HG03097 (cell line): Measurements from ENCODE around the gene OAS3.
"Not testable (repeated sequence)": the region's sequence is repeated elsewhere in the genome, so short reads cannot be mapped to it uniquely, and the experiment has no call there.

Experiments used
- ATAC-seq: cut with Tn5 transposase; IDR thresholded peaks from one replicate; pipeline ENCODE4 v1.9.1; 2021; ENCODE audit not compliant: unreplicated experiment, low FRiP score

OAS3 gene

DNA sequence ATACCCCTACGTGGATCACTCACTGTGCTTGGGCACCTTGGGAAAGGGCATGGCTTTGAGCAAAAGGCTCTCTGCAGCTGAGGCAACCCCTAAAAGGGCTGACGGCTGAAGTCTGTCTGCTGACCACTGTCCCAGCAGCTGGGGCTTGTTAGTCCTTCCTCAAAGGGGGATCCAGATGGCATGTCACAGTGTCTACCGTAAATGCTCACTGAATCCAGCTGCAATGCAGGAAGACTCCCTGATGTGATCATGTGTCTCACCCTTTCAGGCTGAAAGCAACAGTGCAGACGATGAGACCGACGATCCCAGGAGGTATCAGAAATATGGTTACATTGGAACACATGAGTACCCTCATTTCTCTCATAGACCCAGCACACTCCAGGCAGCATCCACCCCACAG lies 19.2 kb upstream of the OAS3 start:
- ATAC-seq = no peak

DNA sequence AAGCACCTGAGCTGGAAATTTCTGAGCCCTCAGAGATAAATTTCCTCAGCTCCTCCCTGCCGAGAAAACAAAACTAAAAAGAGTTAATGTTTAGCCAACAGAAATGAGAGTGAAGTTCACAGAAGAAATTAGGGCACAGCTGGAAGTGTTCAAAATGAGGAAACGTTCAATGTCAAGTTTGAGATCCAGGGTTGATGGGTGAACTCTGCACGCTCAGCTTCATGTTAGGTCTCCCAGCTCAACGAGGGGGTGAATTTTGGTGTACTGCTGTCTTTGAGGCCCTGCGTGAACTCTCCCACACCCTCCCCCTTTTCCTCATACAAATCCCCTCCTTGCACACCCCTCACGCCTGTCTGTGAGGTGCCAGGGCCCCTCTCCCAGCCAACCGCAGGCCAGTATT lies 13.3 kb upstream of the OAS3 start:
- ATAC-seq = peak; percentile 83

DNA sequence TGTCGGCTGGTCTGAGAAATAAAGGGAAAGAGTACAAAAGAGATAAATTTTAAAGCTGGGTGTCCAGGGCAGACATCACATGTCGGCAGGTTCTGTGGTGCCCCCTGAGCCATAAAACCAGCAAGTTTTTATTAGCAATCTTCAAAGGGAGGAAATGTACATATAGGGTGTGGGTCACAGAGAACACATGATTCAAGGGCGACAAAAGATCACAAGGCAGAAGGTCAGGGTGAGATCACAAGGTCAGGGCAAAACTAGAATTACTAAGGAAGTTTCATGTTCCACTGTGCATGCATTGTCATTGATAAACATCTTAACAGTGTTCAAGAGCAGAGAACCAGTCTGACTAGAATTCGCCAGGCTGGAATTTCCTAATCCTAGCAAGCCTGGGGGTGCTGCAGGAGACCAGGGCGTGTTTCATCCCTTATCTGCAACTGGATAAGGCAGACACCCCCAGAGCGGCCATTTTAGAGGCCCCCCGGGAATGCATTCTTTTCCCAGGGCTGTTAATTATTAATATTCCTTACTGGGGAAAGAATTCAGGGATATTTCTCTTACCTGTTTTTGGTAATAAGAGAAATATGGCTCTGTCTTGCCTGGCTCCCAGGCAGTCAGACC lies 11.7 kb upstream of the OAS3 start:
- ATAC-seq = not testable (repeated sequence)

DNA sequence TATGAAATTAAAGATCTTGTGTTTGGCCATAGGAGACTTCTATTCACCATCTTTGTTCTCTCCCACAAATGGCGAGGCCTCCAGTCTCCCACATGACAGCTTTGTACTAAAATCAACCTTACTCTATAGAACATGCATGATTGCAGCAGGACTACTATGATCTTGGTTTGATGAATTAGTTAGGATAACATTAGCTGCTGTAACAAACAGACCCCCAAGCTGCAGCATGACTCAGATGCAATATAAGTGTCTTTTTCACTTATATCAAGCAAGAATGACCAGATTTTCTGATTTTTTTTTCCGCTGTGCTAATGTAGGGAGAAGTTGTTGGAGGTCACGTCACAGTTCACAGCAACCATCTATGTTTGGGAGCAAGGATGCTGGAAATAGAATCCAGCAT lies 10.8 kb upstream of the OAS3 start:
- ATAC-seq = no peak

DNA sequence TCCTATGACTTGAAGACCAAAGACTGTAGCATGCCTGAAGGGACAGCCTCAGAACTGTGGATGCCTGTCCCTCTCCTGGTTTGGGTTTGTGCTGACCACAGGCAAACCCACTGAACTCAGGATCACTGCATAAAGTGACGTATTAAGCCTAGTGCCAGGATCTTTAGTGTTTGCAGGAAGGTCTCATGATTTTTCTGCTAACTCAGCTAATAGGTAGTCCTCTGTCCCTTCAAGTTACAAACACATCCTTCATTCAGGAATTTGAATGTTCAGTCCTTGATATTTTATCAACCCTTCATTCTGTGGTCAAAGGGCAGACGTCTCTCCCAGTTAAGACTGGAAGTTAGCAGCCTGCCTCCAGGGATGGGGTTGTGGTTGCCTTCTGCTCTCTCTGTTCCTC lies 10.3 kb upstream of the OAS3 start:
- no peak for ATAC-seq

DNA sequence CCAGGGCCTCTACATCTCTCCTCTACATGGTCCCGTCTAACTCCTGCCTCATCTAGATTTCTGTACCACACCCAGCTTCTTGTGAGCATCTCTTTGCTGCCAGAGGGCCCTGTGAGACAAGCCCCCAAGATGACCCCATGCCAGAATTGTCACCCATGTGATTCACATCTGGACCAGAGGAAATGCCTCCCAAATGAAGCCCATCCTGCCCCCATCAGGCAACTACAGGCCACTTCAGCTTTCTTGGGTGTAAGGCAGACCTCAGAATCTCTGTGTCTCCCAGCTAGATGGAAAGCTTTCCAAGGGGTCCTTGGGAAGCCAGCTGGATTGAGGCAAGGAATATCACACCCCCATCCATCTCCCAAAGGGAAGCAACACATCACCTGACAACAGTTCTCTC lies 9.3 kb upstream of the OAS3 start:
- no peak for ATAC-seq

DNA sequence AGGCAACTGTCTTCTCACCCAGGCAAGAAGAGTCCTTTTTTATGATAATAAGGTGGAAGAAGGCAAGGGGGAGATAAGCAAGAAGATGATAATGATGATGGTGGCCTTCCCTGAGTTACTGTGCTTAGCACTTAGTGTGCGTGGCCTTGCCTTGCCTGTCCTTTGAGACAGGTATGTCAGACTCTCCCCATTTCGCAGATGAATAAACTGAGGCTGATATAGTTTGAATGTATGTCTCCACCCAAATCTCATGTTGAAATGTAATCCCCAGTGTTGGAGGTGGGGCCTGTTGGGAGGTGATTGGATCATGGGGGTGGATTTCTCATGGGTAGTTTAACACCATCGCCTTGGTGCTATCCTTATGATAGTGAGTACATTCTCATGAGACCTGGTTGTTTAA lies 8.6 kb upstream of the OAS3 start:
- ATAC-seq = no peak

GRCh38 chr12:112930350-112930749 lies 7.9 kb upstream of the OAS3 start:
- no peak for ATAC-seq

- ATAC-seq = no peak
Observed at GRCh38 chr12:112932485-112933128, 5.7 kb upstream of the OAS3 start.

DNA sequence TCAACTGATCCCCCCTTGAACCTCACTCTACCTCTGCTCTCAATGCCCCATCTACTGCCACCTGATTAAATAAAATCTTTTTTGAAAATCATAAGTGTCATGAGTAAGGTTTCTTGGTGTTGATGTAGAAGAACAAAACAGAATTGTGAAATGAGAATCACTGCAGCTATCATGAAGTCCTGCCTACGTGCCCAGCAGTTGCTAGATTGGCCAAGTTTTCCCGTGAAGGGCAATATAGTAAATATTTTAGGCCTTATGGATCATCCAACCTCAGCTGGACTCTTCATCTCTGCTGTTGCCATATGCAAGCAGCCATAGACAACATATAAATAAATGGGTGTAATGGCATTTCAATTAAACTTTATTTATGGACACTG lies 5.2 kb upstream of the OAS3 start:
- ATAC-seq = no peak

- ATAC-seq = no peak
Observed at GRCh38 chr12:112936264-112936663, 2.0 kb upstream of the OAS3 start.

- no peak for ATAC-seq
Observed at GRCh38 chr12:112936927-112937326, 1.3 kb upstream of the OAS3 start.

DNA sequence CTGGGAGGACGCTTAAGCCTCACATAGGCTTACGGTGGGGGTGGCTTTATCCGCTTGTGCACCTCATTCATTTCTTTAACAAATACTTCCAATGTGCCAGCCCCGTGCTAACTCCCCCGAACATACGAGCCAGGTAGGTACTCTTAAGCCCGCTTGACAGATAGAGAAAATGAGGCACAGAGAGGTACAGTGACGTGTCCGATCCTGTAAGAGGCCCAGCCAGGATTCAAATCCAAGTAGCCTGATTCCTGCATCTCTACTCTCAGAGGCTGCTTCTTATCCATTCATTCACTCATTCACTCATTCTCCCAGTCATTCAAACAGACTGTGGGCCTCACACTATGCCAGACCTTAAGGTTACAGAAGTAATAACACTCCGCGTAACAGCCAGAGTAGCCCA lies 477 bp downstream of the OAS3 start:
- no peak for ATAC-seq

- no peak for ATAC-seq
Observed at GRCh38 chr12:112939761-112940381, 1.6 kb downstream of the OAS3 start.

DNA sequence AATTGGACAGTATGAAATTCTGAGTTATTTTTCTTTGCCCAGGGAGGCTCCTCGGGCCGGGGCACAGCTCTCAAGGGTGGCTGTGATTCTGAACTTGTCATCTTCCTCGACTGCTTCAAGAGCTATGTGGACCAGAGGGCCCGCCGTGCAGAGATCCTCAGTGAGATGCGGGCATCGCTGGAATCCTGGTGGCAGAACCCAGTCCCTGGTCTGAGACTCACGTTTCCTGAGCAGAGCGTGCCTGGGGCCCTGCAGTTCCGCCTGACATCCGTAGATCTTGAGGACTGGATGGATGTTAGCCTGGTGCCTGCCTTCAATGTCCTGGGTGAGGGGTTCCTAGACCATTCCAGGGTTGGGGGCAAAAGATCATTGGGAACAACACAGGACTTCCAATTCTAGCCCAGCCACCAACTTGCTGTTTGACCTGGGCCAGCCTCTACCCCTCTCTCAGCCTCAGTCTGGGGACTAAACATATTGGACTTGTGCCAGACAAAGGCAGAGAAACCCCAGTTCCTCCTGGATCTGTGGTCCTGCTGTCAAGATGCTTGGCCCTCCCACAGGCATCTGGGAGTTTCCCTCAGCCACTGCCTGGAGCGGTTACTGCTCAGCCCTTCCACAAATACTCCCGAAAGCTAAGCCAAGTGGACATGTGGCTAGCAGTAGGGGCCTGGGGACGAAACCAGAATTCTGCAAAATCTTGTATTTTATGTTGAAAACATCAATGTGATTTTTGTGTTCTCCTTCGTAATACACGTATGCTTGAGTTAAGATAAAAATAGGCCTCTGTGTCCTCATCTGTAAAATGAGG lies 3.5 kb downstream of the OAS3 start:
- no peak for ATAC-seq

GRCh38 chr12:112942572-112942971 lies 4.3 kb downstream of the OAS3 start:
- ATAC-seq = no peak

DNA sequence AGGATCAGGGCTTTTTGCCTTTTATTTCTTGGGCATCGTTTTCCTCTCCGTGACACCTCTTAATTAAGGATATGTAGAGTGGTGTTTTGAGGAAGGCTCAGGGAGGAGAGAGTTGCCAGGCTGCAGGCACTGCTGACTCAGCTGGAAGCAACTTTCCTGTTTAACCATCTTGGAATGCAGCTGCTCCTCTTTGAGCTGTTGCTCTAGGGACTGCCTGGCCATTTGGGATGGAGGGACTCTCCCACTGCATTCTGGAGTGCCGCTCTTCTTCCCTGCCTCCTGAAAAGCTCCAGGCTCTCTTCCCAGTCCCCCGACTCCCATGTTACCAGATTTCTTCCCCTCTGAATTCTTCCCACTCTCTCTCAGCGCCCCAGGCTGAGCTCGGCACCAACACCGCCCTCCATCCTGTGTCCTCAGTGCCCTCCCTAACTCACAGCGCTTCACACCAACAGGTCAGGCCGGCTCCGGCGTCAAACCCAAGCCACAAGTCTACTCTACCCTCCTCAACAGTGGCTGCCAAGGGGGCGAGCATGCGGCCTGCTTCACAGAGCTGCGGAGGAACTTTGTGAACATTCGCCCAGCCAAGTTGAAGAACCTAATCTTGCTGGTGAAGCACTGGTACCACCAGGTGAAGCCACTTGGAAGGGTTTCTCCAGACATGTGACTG lies 5.9 kb downstream of the OAS3 start:
- ATAC-seq = no peak

GRCh38 chr12:112945515-112945914 lies 7.2 kb downstream of the OAS3 start:
- ATAC-seq = no peak

- ATAC-seq = no peak
Observed at GRCh38 chr12:112946236-112947000, 8.1 kb downstream of the OAS3 start.

DNA sequence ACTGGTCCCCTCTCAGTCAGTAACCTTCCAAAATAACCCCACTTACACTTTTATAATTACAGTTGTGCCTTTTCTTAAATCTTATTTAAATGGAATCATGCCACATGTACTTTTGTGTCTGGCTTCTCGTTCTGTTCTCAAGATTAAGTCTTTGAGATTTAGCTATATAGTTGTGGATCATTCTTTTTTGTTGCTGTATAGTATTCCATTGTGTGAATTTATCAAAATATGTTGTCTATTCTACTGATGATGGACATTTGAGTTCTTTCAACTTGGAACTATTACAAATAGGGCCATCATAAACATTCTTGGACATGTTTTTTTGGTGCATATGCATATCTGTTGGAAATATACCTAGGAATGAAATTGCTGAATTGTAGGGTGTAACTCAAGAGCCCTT lies 9.0 kb downstream of the OAS3 start:
- no peak for ATAC-seq
